ENCODE data around the gene SLC44A5.

DNA sequence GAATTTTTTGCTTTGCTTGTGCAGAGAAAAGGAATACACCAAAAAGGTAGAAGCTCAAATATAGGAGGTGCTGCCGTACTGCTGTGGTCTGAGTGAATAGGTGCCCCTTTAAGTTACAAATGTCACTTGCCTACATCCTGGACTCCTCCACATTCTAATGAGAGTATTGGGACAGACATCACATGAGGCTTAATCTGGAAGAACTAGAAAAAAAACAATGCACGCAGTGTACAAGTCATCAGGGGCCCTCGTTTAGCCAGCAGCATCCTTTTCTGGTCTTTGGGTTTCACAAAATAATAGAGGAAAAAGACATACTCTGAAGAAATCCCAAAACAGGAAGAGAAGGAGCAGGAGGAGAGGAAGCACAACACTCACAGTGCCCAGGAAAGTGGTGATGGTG, 89.3 kb downstream of the SLC44A5 start:
- TF ChIP-seq, protein P1, sequence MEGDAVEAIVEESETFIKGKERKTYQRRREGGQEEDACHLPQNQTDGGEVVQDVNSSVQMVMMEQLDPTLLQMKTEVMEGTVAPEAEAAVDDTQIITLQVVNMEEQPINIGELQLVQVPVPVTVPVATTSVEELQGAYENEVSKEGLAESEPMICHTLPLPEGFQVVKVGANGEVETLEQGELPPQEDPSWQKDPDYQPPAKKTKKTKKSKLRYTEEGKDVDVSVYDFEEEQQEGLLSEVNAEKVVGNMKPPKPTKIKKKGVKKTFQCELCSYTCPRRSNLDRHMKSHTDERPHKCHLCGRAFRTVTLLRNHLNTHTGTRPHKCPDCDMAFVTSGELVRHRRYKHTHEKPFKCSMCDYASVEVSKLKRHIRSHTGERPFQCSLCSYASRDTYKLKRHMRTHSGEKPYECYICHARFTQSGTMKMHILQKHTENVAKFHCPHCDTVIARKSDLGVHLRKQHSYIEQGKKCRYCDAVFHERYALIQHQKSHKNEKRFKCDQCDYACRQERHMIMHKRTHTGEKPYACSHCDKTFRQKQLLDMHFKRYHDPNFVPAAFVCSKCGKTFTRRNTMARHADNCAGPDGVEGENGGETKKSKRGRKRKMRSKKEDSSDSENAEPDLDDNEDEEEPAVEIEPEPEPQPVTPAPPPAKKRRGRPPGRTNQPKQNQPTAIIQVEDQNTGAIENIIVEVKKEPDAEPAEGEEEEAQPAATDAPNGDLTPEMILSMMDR (IDR thresholded peaks at IDR 0.05; ENCODE audit: low read depth, low read length): no peak
- no peak for TF ChIP-seq EZH2phosphoT487 (IDR thresholded peaks at IDR 0.05; ENCODE audit: low read depth)
